MV-4-11 (cell line): Measurements from ENCODE around the gene ABI3BP.

ENCODE experiments used
- DNase-seq: peaks from one replicate; lab custom pipeline; 2025; lab: John Stamatoyannopoulos, UW

The ABI3BP gene

DNA sequence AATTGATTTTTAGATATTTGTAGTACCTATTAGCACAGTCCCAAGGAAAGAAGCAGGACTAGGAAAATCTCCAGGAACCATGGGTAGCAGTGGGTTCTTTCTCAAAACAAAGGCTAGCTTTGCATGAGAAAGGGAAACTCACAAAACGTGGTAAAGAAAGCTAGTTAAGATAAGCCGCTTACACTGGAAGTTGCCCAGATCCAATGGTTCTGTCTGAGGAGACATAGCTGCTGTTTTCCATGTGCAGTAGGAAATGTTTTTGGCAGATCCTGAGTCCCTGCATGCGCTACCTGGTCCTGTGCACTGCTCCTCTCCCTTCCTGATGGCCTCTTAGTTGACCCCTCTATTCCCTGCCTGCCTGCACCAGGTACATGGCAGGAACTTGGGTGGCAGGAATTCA is 223.5 kb downstream of the ABI3BP start:
- no peak for DNase-seq

DNA sequence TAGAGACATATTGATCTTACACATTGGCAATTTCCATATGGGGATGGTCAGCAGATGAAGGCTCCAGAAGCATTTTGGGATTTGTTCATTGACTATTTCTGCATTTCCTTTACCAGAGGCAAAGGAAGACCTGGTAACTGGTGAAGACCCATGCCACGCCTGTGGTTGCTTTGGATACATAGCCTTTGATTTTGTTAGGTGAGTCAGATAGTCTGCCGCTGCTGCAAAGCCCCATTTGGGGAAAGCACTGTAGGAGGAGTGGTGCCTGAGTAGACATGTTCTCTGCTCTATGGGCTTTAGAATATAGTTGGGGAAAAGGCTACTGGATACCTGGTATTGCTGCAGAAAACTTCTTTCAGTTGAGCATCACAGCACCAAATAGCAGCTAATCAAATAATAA is 227.2 kb downstream of the ABI3BP start:
- DNase-seq, result no peak

GRCh38 chr3:100765437-100765975 is 227.7 kb downstream of the ABI3BP start:
- no peak for DNase-seq

- no peak for DNase-seq
Observed at GRCh38 chr3:100761951-100762350, 231.3 kb downstream of the ABI3BP start.

- DNase-seq, result no peak
Observed at GRCh38 chr3:100761211-100761942, 231.8 kb downstream of the ABI3BP start.

GRCh38 chr3:100760377-100760776 is 232.8 kb downstream of the ABI3BP start:
- DNase-seq, result no peak

DNA sequence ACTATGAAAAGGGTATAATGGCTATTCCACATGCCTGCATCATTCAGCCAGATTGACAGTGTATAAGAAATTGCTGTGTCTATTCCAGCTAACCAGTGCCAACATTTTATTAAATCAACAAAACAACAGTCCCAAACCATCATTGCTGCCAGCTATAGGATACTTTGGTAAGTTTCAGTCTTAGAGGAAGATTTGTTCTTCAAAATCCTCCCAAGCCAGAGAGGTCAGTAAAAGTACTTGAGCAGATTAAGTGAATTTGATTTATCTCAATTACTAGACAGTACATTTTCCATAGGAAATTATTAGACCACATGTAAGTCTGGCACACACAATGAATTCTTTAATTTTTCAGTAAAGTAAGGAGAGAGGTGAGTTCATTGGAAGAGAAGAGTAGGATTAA is 233.3 kb downstream of the ABI3BP start:
- DNase-seq, result no peak

GRCh38 chr3:100759159-100759558 is 234.1 kb downstream of the ABI3BP start:
- DNase-seq, result no peak

DNA sequence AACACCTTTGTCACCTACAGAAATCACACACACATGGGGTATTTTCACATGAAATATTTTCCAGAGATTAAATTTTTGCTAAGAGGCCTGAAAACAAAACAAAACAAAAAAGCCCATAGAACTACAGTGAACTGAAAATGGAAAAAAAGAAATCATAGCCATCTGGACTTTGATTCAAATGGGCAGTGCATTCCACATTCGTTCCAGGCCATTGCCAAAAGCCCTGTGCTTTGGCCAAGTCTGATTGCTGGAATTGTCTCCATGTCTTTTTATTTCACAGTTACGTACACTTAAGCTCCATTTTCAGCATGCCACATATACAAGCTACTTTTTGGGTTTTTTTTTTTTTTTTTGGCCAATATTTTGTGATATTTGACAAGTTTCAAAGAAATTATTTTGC is 236.8 kb downstream of the ABI3BP start:
- DNase-seq, result no peak

DNA sequence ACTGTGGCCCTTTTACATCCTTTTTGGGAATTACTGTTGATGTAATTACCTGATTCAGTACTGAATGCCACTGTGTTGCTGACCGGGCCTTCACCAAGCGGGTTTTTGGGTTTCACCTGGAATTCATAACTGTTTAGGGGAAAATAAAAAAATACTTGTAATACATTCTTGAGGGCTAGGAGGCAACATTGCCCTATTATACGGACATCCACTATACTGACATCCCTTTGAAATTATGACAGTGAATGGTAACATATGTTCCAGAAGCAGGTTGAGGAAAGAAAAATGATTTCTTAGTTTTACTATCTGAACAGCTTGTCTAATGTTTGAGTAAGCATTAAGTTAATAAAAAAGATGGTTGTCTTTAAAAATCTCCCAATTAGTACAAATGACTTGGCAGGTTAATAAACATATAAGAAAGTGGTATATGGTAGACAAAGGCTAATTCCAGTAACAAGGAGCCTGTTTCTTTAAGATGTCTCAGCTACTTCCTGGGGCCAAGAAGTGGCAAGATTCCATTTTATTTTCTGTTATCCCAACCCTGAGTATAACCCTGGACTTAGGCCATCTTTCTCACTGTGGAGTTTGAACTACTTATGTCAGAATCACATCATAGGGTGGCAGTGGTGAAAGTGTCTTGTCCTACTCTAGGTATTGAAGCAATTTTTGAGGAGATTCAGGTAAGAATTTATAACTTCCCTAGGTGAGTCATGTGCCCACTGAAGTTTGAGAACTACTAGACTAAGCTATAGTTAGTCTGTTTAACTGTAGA is 238.5 kb downstream of the ABI3BP start:
- DNase-seq, result no peak

- no peak for DNase-seq
Observed at GRCh38 chr3:100753846-100754245, 239.4 kb downstream of the ABI3BP start.

- no peak for DNase-seq
Observed at GRCh38 chr3:100748967-100749366, 244.3 kb downstream of the ABI3BP start.

DNA sequence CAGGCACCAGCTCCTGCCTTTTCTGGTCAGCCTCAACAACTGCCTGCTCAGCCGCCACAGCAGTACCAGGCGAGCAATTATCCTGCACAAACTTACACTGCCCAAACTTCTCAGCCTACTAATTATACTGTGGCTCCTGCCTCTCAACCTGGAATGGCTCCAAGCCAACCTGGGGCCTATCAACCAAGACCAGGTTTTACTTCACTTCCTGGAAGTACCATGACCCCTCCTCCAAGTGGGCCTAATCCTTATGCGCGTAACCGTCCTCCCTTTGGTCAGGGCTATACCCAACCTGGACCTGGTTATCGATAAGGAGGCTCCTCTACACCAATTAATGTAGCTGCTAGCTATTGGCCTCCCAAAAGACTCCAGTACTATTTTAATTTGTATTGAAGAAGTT is 245.0 kb downstream of the ABI3BP start:
- no peak for DNase-seq

GRCh38 chr3:100746092-100746491 is 247.1 kb downstream of the ABI3BP start:
- no peak for DNase-seq

DNA sequence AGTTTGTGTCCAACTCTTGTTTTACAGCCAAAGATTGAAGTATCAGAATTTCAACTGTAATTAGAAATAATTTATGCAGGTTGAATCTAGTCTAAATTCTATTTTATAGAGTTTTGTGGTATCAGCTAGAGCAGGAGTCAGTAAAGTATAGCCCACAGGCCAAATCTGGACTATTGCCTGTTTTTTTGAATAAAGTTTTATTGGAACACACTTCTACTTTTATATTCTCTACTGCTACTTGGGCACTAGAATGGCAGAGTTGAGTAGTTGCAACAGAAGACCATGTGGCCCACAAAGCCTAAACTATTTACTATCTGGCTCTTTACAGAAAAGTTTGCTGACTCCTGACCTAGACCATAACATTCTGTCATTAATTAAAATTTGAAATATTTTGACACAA is 247.6 kb downstream of the ABI3BP start:
- DNase-seq, result no peak

GRCh38 chr3:100744671-100745070 is 248.6 kb downstream of the ABI3BP start:
- DNase-seq, result no peak

GRCh38 chr3:100743535-100743934 is 249.7 kb downstream of the ABI3BP start:
- no peak for DNase-seq

GRCh38 chr3:100740207-100740606 is 253.0 kb downstream of the ABI3BP start:
- no peak for DNase-seq

DNA sequence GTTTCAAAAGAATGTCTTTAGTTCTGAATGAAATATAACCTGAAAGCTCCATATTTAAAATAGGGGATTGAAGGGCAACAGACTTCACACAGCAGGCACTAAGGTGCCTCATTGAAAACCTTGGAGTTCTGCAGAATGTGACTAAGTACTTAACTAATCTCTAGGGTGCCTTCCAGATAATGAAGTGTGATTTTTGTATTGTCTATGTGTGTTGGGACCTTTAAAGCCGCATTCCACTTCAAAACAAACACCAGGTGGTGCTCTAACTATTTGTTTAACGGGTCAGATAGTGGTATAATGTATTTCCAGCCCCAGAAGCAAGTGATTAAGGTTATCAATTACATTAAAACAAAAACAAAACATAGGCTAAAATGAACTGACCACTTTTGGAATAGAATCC is 255.9 kb downstream of the ABI3BP start:
- DNase-seq, result no peak

- DNase-seq, result no peak
Observed at GRCh38 chr3:100732435-100732834, 260.8 kb downstream of the ABI3BP start.

- no peak for DNase-seq
Observed at GRCh38 chr3:100730524-100730923, 262.7 kb downstream of the ABI3BP start.

DNA sequence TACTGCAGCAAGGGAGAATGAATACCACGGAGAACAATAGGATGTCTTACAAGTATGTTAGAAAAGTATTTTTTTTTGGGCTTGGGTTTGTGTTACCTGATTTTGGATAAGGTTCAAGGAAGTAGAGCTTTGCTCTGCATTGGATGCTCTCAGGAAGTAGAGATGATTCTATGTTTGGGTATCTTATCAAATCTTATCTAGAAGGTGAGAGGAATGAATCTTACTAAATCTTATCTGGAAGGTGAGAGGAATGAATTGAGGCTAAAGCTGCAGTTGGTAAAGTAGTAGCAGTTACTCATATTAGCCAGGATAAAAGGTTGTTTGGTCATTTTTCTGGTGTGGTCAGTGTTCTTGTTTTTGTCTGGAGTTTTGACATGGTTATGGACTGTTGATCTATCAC is 266.5 kb downstream of the ABI3BP start:
- DNase-seq, result no peak

DNA sequence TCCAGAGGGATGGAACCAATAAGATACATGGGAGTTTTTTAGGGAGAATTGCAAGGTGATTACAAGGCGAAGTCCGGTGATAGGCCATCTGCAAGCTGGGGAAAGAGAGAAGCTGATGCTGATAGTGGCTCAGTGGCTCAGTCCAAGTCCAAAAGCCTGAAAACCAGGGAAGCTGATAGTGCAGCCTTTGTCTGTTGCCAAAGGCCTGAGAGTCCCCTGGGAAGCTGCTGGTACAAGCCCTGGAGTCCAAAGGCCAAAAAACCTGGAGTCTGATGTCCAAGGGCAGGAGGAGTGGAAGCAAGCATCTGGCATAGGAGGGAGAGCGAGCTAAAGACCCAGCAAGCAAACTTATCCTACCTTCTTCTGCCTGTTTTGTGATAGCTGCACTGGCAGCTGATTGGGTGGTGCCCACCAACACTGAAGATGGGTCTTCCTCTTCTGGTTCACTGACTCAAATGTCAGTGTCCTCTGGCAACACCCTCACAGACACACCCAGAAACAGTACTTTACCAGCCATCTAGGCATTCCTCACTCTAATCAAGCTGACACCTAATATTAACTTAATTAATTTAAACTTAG is 267.2 kb downstream of the ABI3BP start:
- DNase-seq, result no peak
